NCI-H2171 treated with DMSO at 0.1 percent for 48 hours (cell line): ENCODE measurements around the gene NGDN.

ENCODE experiments used
- DNase-seq: peaks from one replicate; lab custom pipeline; 2025; lab: John Stamatoyannopoulos, UW

The NGDN gene

GRCh38 chr14:23478109-23478759, 8.7 kb downstream of the NGDN start:
- DNase-seq: peak; percentile 81

GRCh38 chr14:23481362-23481970, 12.0 kb downstream of the NGDN start:
- no peak for DNase-seq

GRCh38 chr14:23481979-23482822, 12.7 kb downstream of the NGDN start:
- no peak for DNase-seq

- peak; percentile 26 for DNase-seq
Observed at GRCh38 chr14:23482823-23483148, 13.3 kb downstream of the NGDN start.

- peak; percentile 80 for DNase-seq
Observed at GRCh38 chr14:23483236-23483854, 13.8 kb downstream of the NGDN start.

- DNase-seq: no peak
Observed at GRCh38 chr14:23485326-23485725, 15.8 kb downstream of the NGDN start.

GRCh38 chr14:23486036-23486435, 16.5 kb downstream of the NGDN start:
- no peak for DNase-seq

GRCh38 chr14:23487216-23487615, 17.7 kb downstream of the NGDN start:
- DNase-seq: peak; percentile 87

GRCh38 chr14:23492618-23493272, 23.2 kb downstream of the NGDN start:
- DNase-seq: no peak

- no peak for DNase-seq
Observed at GRCh38 chr14:23494223-23494622, 24.7 kb downstream of the NGDN start.

- peak; percentile 99 for DNase-seq
Observed at GRCh38 chr14:23512156-23512555, 42.7 kb downstream of the NGDN start.

- peak; percentile 98 for DNase-seq
Observed at GRCh38 chr14:23513005-23513817, 43.7 kb downstream of the NGDN start.

GRCh38 chr14:23513818-23514643, 44.5 kb downstream of the NGDN start:
- DNase-seq: peak; percentile 71

GRCh38 chr14:23514644-23514957, 45.1 kb downstream of the NGDN start:
- no peak for DNase-seq

- DNase-seq: no peak
Observed at GRCh38 chr14:23517650-23518326, 48.3 kb downstream of the NGDN start.

GRCh38 chr14:23518709-23519108, 49.2 kb downstream of the NGDN start:
- no peak for DNase-seq

GRCh38 chr14:23520899-23521533, 51.5 kb downstream of the NGDN start:
- DNase-seq: no peak

- no peak for DNase-seq
Observed at GRCh38 chr14:23521785-23522640, 52.5 kb downstream of the NGDN start.
